Smooth muscle cell of the brain vasculature (primary cell): ENCODE results near the gene SLIT2.

Experiments
- DNase-seq: peaks from one replicate; pipeline ENCODE4 v3.0.0-alpha.2; 2012; ENCODE audit warnings: low read depth, low spot score

SLIT2 gene

DNA sequence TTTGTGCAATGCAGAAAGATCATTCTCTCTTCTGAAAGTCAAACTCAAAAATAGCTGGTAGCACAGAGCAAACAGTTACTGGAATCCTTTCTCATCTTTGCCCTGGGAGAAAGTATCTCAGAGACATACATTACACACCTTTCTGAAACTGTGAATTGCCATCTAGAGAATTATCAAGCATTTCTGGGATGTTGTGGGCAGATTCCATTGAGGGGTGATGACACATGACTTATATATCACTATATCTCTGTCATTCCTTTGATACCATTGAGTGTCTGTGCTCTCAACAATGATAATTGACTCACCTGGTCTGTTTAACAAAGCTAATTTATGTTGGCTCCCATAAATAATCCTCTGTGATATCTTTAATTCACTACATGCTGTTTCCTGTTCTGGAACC lies 13.0 kb downstream of the SLIT2 start:
- DNase-seq = no peak

DNA sequence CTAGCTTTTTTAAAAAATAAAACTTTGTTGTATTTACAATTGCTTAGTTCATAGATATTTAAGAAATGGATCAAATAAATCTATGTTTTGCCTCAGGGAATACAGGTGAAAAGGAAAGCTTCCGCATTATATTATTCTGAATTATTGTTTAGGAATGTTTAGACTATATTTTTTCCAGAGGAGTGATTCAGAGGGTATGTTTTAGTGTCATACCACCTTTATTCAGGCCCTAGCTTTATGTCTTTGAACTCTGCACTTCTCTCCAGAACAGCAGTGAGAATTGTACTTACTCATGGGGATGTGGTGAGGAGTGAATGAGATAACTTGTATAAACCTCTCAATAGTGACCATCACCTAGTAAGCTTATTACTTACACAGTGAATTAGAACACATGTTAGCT lies 14.0 kb downstream of the SLIT2 start:
- DNase-seq = no peak

DNA sequence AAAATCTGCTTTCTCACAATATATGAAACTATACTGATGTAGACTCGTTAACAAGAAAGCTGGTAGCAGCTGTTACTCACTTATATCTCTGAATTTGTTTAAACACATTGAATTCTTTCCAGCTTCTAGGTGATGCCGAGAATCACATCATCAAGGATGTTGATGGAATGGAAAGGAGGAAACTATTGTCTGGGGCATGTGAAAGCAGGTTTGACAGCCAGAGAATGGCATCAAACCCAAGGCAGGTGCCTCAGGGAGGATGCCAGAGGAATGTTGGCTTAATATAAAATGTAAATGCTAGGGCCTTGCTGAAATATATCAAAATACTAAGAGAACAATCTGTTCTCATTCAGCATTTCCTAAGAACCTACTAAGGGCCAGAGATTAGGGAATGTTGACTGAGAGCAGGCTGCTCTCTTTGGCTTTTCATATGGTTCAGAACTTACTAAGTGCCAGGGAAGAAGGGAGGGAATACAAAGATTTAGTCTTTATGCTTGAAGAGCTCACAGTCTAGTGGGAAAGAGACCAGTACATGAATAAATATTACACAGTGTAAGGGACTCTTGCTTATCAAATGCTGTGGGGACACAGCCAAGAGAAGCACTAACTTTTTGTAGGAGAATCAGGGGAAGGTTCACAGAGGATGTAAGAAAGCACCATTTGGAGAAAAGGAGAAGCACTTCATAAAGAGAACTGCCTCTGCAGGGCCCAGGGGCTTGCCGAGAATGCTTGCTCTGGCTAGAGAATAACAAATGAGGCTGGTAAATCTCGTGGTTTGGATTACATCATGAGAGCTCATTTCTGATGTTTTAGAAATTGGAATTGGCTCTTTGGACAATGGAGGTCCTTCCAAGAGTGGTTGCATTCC lies 14.7 kb downstream of the SLIT2 start:
- DNase-seq = no peak

DNA sequence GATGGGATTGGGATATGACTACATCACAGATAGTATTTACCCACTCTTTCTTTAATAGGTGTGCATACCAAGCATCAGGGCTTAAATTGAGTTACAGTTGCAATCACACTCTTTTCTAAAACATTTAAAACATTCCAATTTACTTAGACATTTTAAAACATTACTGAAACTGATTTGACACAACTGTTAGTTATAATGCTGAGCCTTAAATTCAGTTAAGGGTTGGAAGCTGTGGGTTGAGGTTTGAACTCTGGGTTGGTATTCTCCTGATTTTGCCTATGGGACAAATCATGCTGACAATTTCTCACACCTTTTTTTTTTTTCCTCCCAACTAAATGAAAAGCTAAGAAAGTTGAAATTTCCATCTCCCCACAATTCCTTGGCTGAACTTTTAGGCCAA lies 16.3 kb downstream of the SLIT2 start:
- DNase-seq = no peak

GRCh38 chr4:20269320-20269719 lies 17.6 kb downstream of the SLIT2 start:
- no peak for DNase-seq

DNA sequence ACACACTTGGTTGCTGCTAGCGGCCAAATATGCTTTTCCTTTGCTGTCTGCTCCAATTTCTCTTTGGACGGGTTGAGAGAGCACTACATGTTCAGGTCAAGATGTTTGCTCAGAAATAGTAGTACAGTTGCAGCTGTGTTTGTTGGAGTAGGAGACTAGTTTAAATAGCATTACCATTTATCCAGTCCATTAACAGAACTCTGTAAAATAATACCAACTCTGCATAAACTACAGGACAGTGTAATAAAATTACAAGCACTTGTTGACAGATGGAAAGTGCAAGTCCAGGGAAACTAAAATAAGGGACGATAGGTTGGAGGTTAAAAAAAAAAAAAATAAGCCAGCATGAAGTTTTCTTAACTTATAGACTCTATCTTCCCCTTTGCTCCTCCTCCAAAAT lies 20.2 kb downstream of the SLIT2 start:
- no peak for DNase-seq

GRCh38 chr4:20272411-20272872 lies 20.7 kb downstream of the SLIT2 start:
- DNase-seq = no peak

DNA sequence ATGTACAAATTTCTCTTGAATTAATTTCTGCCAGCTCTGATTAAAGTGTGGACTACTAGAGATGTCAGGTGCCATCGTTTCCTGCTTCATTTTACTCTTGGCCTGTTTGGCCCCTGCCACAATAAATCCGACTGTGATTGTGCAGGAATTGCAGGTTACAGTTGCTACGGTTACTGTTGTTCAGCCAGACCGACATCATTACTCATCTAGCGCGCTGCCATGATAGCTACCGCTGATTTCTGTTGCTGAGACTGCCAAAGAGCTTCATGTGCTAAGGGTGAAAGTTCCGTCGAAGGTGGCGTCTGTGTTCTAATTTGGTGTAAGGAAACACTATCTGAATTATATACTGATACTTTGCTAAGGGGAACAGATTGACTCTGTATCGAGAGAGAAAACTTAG lies 22.1 kb downstream of the SLIT2 start:
- no peak for DNase-seq

DNA sequence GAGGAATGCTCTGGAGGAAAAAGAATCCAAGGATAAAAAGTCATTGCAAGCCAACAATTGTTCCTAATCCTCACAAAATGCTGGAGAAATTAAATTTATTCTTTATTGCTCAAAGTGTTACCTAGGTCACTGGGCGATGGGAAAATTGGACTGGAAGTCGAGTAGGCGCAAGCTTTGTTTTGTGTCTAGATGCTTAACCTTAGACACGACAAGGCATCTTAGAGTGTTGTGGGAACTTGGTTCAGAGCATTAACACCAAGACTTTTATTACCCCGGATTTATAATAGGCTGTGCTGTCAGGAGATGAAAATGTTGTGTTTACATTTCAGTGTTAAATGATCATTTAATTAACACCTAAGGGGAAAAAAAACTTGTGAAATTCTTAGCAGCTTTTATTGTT lies 25.1 kb downstream of the SLIT2 start:
- DNase-seq = no peak

DNA sequence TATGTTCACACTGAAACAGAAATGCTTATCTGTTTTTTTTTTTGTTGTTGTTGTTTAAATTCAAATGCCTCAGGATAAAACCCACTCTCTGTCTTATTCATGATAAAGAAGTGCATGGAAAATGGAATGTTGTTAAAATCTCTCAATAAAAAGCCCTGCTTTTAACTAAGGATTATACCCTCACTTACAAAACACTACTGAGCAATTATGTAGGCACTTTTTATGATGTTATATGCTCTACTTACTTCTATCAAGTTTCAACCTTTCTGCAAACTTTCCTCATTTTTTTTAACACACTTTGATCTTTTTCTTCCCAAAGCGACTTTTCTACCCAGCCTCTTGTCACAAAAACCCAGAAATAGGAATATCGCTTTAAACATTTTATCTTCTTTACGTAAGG lies 26.5 kb downstream of the SLIT2 start:
- DNase-seq = no peak

DNA sequence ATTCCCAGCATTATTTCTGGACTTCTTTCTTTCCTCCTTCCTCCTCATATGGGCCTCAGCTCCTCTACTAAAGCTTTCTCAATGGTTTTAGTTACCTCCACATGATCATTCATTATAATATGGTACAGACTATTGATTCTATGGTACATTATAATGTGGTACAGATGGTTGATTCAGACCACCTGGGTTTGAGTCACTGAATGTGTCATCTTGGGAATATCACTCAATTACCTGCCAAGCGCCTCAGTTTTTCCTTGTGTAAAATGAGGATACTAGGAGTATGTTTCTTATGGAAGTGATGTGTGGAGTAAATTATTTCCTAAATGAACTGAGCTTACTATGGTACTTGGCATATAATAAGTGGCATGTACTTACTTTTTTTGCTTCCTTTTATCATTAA lies 27.7 kb downstream of the SLIT2 start:
- DNase-seq = no peak

- no peak for DNase-seq
Observed at GRCh38 chr4:20281453-20281852, 29.7 kb downstream of the SLIT2 start.

DNA sequence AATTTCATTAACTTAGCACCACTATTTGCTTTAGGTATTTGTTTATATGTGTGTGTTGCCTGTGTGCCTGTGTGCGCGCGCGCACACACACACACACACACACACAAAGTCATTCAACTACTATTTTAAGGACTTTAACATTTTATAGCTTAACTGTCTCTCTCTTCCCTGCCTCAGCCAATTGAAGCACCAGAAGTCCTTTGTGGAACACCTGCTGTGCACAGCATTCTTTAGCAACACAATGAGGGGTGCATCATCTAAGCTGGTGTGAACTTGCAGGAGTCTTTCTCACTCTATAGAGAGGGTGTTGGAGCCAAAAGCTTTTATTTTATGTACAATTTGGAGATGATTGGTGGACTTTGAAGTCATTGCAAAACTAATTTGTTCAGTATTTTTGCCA lies 31.3 kb downstream of the SLIT2 start:
- DNase-seq = no peak

- no peak for DNase-seq
Observed at GRCh38 chr4:20284990-20285389, 33.3 kb downstream of the SLIT2 start.

DNA sequence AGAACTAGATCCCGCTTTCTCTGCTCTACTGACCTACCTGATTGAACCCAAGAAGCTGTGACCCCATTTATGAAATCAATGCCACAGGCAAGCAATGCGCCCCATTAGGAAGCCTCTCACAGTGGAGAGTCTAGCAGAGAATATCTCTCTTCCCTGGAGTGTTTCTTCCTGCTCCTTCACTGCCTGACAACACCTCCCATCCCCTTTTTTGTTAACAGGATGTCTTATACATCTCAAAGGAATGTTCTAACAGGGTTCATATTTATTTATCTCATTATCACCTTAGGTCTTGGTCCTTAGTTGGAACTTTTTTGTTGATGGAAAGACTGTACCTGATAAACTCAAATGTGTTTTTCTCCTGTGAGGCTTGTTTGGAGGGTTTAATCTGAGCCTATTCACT lies 35.5 kb downstream of the SLIT2 start:
- DNase-seq = no peak

- no peak for DNase-seq
Observed at GRCh38 chr4:20288047-20288650, 36.4 kb downstream of the SLIT2 start.

DNA sequence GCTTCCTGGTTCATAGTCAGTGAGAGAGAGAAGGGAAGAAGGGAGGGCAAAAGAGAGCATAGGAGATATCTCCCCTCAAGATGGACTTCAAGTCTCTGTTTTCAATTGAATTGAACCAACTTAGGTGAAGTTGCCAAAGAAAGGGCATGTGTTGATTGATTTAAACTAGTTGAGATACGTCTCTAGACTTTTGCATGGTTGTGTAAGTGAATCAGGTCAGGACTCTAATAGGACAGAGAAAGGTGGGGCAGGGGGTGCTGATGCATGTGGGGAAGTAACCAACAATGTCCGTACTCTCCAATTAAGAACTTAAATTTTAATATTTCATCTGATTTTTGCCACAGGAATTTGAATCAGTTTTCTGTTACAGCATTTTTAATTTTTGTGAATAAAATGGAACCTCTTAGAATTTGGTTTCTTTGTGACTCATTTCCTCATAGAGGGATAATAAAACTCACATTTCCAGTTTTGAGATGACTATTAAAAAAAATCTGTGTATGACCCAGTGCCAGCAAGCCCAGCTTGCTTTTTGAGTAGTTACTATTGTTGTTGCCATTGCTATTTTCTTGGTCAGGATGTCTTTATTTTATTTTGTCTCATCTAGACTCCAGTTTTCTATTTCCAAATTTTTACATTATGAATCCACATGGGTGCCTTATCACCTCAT lies 37.3 kb downstream of the SLIT2 start:
- no peak for DNase-seq

DNA sequence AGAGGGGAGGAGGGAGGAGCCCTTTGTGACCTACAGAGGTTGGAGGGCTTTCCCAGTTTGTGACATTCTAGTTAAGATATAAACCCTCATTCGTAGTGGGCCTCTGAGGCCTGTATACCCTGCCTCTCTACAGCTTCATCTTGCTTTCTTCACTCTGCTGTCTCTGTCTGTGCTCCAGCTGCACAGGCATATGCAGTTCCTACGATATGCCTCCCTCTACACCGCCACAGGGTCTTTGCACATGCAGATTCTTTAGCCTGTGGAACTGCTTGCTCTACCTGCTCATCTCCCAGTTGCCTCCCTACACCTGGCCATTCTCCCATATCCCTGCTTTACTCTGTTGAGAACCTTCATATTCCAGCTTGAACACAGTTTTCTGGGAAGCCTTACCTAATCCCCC lies 38.1 kb downstream of the SLIT2 start:
- DNase-seq = no peak

GRCh38 chr4:20292739-20293138 lies 41.0 kb downstream of the SLIT2 start:
- DNase-seq = no peak

- DNase-seq = no peak
Observed at GRCh38 chr4:20297261-20297660, 45.6 kb downstream of the SLIT2 start.

DNA sequence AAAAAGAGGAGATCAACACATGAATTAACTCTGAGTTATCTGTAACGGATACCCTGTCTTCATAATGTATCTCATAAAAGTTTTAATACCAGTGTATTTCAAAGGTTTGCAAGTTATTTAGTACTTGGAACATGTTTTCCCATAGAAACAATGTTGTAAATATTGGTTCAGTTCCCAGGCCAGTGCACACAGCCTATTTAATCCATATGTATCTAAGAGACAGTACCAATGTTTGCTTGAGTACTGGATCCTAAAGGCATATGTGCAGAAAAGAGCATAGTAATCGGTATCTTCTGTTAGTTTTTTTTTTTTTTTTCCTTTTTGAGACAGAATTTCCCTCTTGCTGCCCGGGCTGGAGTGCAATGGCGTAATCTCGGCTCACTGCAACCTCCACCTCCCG lies 46.1 kb downstream of the SLIT2 start:
- no peak for DNase-seq

- no peak for DNase-seq
Observed at GRCh38 chr4:20298455-20298854, 46.8 kb downstream of the SLIT2 start.

GRCh38 chr4:20298986-20299385 lies 47.3 kb downstream of the SLIT2 start:
- DNase-seq = no peak
